Skeletal muscle tissue (tissue), 4 donors: ENCODE data around the gene DUSP2. TPM values are rescaled to one million over a fixed set of nuclear protein-coding genes. Genes with fewer than 3 reads are reported as not detected.

Experiments
- H3K27ac ChIP-seq: one replicate; pipeline ENCODE4 v1.7.0; 2013; ENCODE audit warnings: mild to moderate bottlenecking, low read depth, low read length, inconsistent platforms
- H3K27me3 ChIP-seq, 3 donors: one replicate each; pipeline ENCODE4 v1.7.0; 2013; ENCODE audit warnings: low read length in 3 of 3; ENCODE audit not compliant: control insufficient read depth in 3 of 3, insufficient read depth in 3 of 3
- H3K36me3 ChIP-seq, 3 donors: one replicate each; pipeline ENCODE4 v1.7.0; 2013; ENCODE audit warnings: low read length in 3 of 3; ENCODE audit not compliant: control insufficient read depth in 3 of 3, insufficient read depth in 3 of 3
- H3K4me1 ChIP-seq, 3 donors: one replicate each; pipeline ENCODE4 v1.7.0; 2013; ENCODE audit warnings: low read length in 3 of 3, mild to moderate bottlenecking in 3 of 3; ENCODE audit not compliant: control insufficient read depth in 3 of 3, insufficient read depth in 3 of 3
- H3K4me3 ChIP-seq, 3 donors: one replicate each; pipeline ENCODE4 v1.7.0; 2013; ENCODE audit warnings: low read length in 3 of 3
- H3K9ac ChIP-seq, 3 donors: one replicate each; pipeline ENCODE4 v1.7.0; 2013; ENCODE audit warnings: low read length in 3 of 3, mild to moderate bottlenecking in 3 of 3, moderate library complexity in 2 of 3, low read depth in 1 of 3
- H3K9me3 ChIP-seq, 3 donors: one replicate each; pipeline ENCODE4 v1.7.0; 2013; ENCODE audit warnings: low read length in 3 of 3; ENCODE audit not compliant: control insufficient read depth in 3 of 3
- total RNA-seq: library from RNA; depleted of rRNA; stranded (reverse); fragments of >200 nt; gene quantifications from one replicate; pipeline ENCODE4 v1.2.3, GENCODE V29; 2014
- donor health status: Osteomylitis.

Gene DUSP2
- total RNA-seq, 1 donor from 2014 or later = 4.2 TPM

DNA sequence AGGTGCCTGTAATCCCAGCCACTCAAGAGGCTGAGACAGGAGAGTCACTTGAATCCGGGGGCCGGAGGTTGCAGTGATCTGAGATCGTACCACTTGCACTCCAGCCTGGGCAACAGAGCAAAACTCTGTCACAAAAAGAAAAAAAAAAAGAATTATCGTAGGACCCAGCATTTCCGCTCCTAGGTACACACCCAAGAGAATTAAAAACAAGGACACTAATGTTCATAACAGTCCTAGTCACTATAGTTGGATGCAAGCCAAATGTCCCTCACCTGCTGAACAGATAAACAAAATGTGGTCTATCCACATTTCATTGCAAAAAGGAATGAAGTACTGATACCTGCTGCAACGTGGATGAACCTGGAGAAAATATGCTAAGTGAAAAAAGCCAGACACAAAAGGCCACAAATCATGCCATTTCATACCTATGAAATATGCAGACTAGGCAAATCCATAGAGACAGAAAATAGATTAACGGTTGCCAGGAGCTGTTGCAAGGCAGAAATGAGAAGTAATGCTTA is 50.1 kb downstream of the DUSP2 start:
- no peak overlapping the region for H3K9ac ChIP-seq
- H3K27ac ChIP-seq = no peak overlapping the region
- no peaks in the 10 kb centered on the region for H3K9me3 ChIP-seq
- H3K27me3 ChIP-seq = peaks cover 0 to 3% (median 0%) of the 10 kb centered on the region in 3 donors
- no peak overlapping the region for H3K4me3 ChIP-seq
- no peaks in the 10 kb centered on the region for H3K36me3 ChIP-seq
- peaks cover 11 to 14% (median 11%) of the 10 kb centered on the region in 3 donors for H3K4me1 ChIP-seq

DNA sequence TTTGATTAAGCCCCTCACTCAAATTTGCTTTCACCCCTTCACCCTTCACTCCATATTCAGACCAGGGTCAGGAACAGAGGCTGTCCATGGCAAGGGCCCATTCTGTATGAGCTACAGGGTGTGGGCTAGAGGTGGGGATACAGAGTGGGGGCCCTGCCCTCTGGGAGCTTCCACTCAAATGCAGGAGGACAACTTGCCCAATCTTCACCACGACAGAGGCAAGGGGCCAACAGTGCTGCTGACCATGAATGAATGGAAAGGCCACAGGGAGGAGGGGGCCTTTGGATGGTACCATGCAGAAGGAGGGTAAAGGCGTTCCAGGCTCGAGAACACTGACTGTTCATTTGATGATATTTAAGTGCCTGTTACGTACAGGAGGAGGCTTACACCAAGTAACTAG is 51.7 kb downstream of the DUSP2 start:
- no peak overlapping the region for H3K4me3 ChIP-seq
- H3K4me1 ChIP-seq = peaks cover 2 to 8% (median 5%) of the 10 kb centered on the region in 3 donors
- no peak overlapping the region for H3K9ac ChIP-seq
- H3K36me3 ChIP-seq = no peaks in the 10 kb centered on the region
- H3K27ac ChIP-seq = no peak overlapping the region
- peaks cover 0 to 11% (median 0%) of the 10 kb centered on the region in 3 donors for H3K27me3 ChIP-seq
- no peaks in the 10 kb centered on the region for H3K9me3 ChIP-seq

Other genes with a start within 250 kb of the DUSP2 start
- gene ANKRD36C, start 153.6 kb downstream of the DUSP2 start, total RNA-seq = 72.0 TPM
- gene GPAT2, start 110.5 kb downstream of the DUSP2 start, total RNA-seq = 7.8 TPM
- 2.1 TPM for gene ADRA2B, start 28.9 kb downstream of the DUSP2 start, total RNA-seq
- gene ASTL, start 6.9 kb downstream of the DUSP2 start, total RNA-seq = not detected
- 185 TPM for gene STARD7, start 63.4 kb upstream of the DUSP2 start, total RNA-seq
- gene TMEM127, start 120.6 kb upstream of the DUSP2 start, total RNA-seq = 8.9 TPM
- gene CIAO1, start 120.8 kb upstream of the DUSP2 start, total RNA-seq = 51.1 TPM
- gene SNRNP200, start 160.1 kb upstream of the DUSP2 start, total RNA-seq = 60.5 TPM
- 3.7 TPM for gene ITPRIPL1, start 179.9 kb upstream of the DUSP2 start, total RNA-seq
- gene NCAPH, start 190.3 kb upstream of the DUSP2 start, total RNA-seq = 2.6 TPM